ENCODE data around the gene ACSM3. TPM values are rescaled to one million over a fixed set of nuclear protein-coding genes. Genes with fewer than 3 reads are reported as not detected.

The ACSM3 gene
- total and polyA plus RNA-seq, 10 of the 15 experiments (the other 5 are each of a cell fraction or from before 2014, with no cell fraction given) = 4.9 to 21.0 (median 7.0) TPM

- H3K9me3 ChIP-seq (replicated peaks; ENCODE audit: control insufficient read depth, insufficient read depth, low read length) = no peaks in the 10 kb centered on the region
- POLR2A ChIA-PET = no interaction called here
- ATAC-seq = no peak
- H3K4me2 ChIP-seq (ENCODE audit: control insufficient read depth, insufficient read depth) = no peak overlapping the region
- DNase-seq (ENCODE audit: low read depth, low spot score) = no peak
- no peak overlapping the region for H3K27ac ChIP-seq (ENCODE audit: control insufficient read depth, insufficient read depth)
- RAD21 ChIA-PET (ENCODE audit: unreplicated experiment) = no interaction called here
- H3K9ac ChIP-seq (ENCODE audit: control insufficient read depth, insufficient read depth, low read length) = no peak overlapping the region
- H2AFZ ChIP-seq (ENCODE audit: control insufficient read depth, low read depth, low read length) = no peak overlapping the region
- SMC1A ChIA-PET (ENCODE audit: uncharacterized antibody, unreplicated experiment) = no interaction called here
- H3K36me3 ChIP-seq (ENCODE audit: control insufficient read depth in 2 of 2, insufficient read depth in 2 of 2, low read length in 1 of 2) = no peaks in the 10 kb centered on the region
- WGBS (ENCODE audit: insufficient coverage, insufficient replicate concordance, low lambda C conversion rate, missing lambda C conversion rate) = 70% methylated on average over 4 of the region's 4 CpGs
- H3K79me2 ChIP-seq (ENCODE audit: control insufficient read depth, insufficient read depth, low read length) = no peaks in the 10 kb centered on the region
- CTCF ChIA-PET = interaction anchor here (0.9 kb wide), 1 partner anchor 54 kb away, joined by 4 read pairs; no protein-coding TSS in a partner anchor
- intact Hi-C loops (cut with micrococcal nuclease; ENCODE audit: unreplicated experiment) (no loop called here), in situ Hi-C loops (cut with MboI) (no loop called here)
- no TSS peak for BruUV-seq (replicated peaks)
- H3K4me1 ChIP-seq (ENCODE audit: control insufficient read depth, insufficient read depth, low read length) = no peaks in the 10 kb centered on the region
- H4K20me1 ChIP-seq (ENCODE audit: control insufficient read depth, insufficient read depth) = no peaks in the 10 kb centered on the region
- no peaks in the 10 kb centered on the region for H3K27me3 ChIP-seq (replicated peaks in 1 of 2; ENCODE audit: control insufficient read depth in 2 of 2, insufficient read depth in 2 of 2, low read length in 1 of 2)
- no peak overlapping the region for H3K4me3 ChIP-seq
- no peak for FAIRE-seq
- TF ChIP-seq SREBF1 (IDR thresholded peaks at IDR 0.05; ENCODE audit: low read length) = no peak
- TF ChIP-seq MLLT1 (IDR thresholded peaks at IDR 0.05) = no peak
- TF ChIP-seq, protein P1, sequence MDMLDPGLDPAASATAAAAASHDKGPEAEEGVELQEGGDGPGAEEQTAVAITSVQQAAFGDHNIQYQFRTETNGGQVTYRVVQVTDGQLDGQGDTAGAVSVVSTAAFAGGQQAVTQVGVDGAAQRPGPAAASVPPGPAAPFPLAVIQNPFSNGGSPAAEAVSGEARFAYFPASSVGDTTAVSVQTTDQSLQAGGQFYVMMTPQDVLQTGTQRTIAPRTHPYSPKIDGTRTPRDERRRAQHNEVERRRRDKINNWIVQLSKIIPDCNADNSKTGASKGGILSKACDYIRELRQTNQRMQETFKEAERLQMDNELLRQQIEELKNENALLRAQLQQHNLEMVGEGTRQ (IDR thresholded peaks at IDR 0.05; ENCODE audit: borderline replicate concordance, low read depth, low read length) = no peak
- TF ChIP-seq MTA2 (IDR thresholded peaks at IDR 0.05; ENCODE audit: low read depth) = no peak
- TF ChIP-seq ZNF592 (IDR thresholded peaks at IDR 0.05) = no peak
- TF ChIP-seq, protein P2, sequence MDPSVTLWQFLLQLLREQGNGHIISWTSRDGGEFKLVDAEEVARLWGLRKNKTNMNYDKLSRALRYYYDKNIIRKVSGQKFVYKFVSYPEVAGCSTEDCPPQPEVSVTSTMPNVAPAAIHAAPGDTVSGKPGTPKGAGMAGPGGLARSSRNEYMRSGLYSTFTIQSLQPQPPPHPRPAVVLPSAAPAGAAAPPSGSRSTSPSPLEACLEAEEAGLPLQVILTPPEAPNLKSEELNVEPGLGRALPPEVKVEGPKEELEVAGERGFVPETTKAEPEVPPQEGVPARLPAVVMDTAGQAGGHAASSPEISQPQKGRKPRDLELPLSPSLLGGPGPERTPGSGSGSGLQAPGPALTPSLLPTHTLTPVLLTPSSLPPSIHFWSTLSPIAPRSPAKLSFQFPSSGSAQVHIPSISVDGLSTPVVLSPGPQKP (IDR thresholded peaks at IDR 0.05; ENCODE audit: low read depth, low read length) = no peak
- TF ChIP-seq MEF2A (IDR thresholded peaks at IDR 0.05; ENCODE audit: insufficient read depth, low read depth, low read length) = no peak
- TF ChIP-seq RFX5 (IDR thresholded peaks at IDR 0.05; ENCODE audit: low read depth, low read length) = no peak
- TF ChIP-seq, protein P3, sequence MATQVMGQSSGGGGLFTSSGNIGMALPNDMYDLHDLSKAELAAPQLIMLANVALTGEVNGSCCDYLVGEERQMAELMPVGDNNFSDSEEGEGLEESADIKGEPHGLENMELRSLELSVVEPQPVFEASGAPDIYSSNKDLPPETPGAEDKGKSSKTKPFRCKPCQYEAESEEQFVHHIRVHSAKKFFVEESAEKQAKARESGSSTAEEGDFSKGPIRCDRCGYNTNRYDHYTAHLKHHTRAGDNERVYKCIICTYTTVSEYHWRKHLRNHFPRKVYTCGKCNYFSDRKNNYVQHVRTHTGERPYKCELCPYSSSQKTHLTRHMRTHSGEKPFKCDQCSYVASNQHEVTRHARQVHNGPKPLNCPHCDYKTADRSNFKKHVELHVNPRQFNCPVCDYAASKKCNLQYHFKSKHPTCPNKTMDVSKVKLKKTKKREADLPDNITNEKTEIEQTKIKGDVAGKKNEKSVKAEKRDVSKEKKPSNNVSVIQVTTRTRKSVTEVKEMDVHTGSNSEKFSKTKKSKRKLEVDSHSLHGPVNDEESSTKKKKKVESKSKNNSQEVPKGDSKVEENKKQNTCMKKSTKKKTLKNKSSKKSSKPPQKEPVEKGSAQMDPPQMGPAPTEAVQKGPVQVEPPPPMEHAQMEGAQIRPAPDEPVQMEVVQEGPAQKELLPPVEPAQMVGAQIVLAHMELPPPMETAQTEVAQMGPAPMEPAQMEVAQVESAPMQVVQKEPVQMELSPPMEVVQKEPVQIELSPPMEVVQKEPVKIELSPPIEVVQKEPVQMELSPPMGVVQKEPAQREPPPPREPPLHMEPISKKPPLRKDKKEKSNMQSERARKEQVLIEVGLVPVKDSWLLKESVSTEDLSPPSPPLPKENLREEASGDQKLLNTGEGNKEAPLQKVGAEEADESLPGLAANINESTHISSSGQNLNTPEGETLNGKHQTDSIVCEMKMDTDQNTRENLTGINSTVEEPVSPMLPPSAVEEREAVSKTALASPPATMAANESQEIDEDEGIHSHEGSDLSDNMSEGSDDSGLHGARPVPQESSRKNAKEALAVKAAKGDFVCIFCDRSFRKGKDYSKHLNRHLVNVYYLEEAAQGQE (IDR thresholded peaks at IDR 0.05; ENCODE audit: low read depth, low read length) = no peak
- TF ChIP-seq RELB (IDR thresholded peaks at IDR 0.05; ENCODE audit: low read depth) = no peak
- TF ChIP-seq KAT2A (conservative IDR thresholded peaks at IDR 0.05; ENCODE audit: control insufficient read depth, low read depth, low read length) = no peak
These were observed 43.6 kb upstream of the ACSM3 start for GRCh38 chr16:20720251-20720650.
